GM23338 (cell line): ENCODE measurements around the gene RNF167. TPM values are rescaled to one million over a fixed set of nuclear protein-coding genes. Genes with fewer than 3 reads are reported as not detected.

Source experiments
- ATAC-seq: fragments of 200-7000 bp; cut with Tn5 transposase; 3 replicates; pipeline ENCODE4 v1.9.1; 2020
- DNase-seq: peaks from one replicate; pipeline ENCODE4 v3.0.0-alpha.2; 2015; ENCODE audit warnings: low spot score
- H2AFZ ChIP-seq: fragments of 200-600 bp; sonication (generic); 2 replicates; pipeline ENCODE4 v1.8.0; 2016; ENCODE audit warnings: antibody characterized with exemption, mild to moderate bottlenecking, moderate library complexity
- H3F3A ChIP-seq: fragments of 200-600 bp; sonication (generic); replicated peaks from 2 replicates; pipeline ENCODE4 v1.8.0; 2017; ENCODE audit warnings: antibody characterized with exemption, mixed run types, low read depth
- H3K27ac ChIP-seq: fragments of 200-600 bp; sonication (generic); 2 replicates; pipeline ENCODE4 v1.6.1; 2016; ENCODE audit warnings: low read depth
- H3K27me3 ChIP-seq: fragments of 200-600 bp; sonication (generic); 2 replicates; pipeline ENCODE4 v1.8.0; 2016; ENCODE audit warnings: mild to moderate bottlenecking, mixed run types, moderate library complexity; ENCODE audit not compliant: insufficient read depth
- H3K36me3 ChIP-seq: fragments of 200-600 bp; sonication (generic); 2 replicates; pipeline ENCODE4 v1.8.0; 2016; ENCODE audit warnings: mild to moderate bottlenecking; ENCODE audit not compliant: insufficient read depth
- H3K4me1 ChIP-seq: fragments of 200-600 bp; sonication (generic); 2 replicates; pipeline ENCODE4 v1.8.0; 2016; ENCODE audit warnings: mild to moderate bottlenecking, moderate library complexity; ENCODE audit not compliant: insufficient read depth
- H3K4me2 ChIP-seq: fragments of 200-600 bp; sonication (generic); 2 replicates; pipeline ENCODE4 v1.7.1; 2017; ENCODE audit warnings: mixed run types
- H3K4me3 ChIP-seq: fragments of 200-600 bp; sonication (generic); 2 replicates; pipeline ENCODE4 v1.6.1; 2016; ENCODE audit warnings: mixed run types
- H3K79me2 ChIP-seq: fragments of 200-600 bp; sonication (generic); replicated peaks from 2 replicates; pipeline ENCODE4 v1.8.0; 2017; ENCODE audit warnings: mild to moderate bottlenecking; ENCODE audit not compliant: insufficient read depth
- H3K9me2 ChIP-seq: fragments of 200-600 bp; sonication (generic); 2 replicates; pipeline ENCODE4 v1.8.0; 2017; ENCODE audit not compliant: insufficient read depth
- H4K20me1 ChIP-seq: fragments of 200-600 bp; sonication (generic); replicated peaks from 2 replicates; pipeline ENCODE4 v1.8.0; 2017; ENCODE audit warnings: mild to moderate bottlenecking; ENCODE audit not compliant: insufficient read depth
- H3K27ac Mint-ChIP-seq: 2 replicates; pipeline ENCODE4 v1.8.0; 2020; ENCODE audit warnings: inconsistent platforms, mild to moderate bottlenecking, moderate library complexity, mixed read lengths
- H3K27me3 Mint-ChIP-seq: 3 replicates; pipeline ENCODE4 v1.8.0; 2022; ENCODE audit warnings: low read depth, mild to moderate bottlenecking, moderate library complexity, mixed read lengths, inconsistent platforms; ENCODE audit not compliant: insufficient read depth, poor library complexity
- H3K36me3 Mint-ChIP-seq: 3 replicates; pipeline ENCODE4 v1.8.0; 2021; ENCODE audit warnings: low read depth, mild to moderate bottlenecking, inconsistent platforms, moderate library complexity, mixed read lengths
- H3K4me1 Mint-ChIP-seq: 3 replicates; pipeline ENCODE4 v1.8.0; 2020; ENCODE audit warnings: mild to moderate bottlenecking, inconsistent platforms, mixed read lengths
- H3K4me3 Mint-ChIP-seq: 3 replicates; pipeline ENCODE4 v1.8.0; 2021; ENCODE audit warnings: moderate library complexity, mild to moderate bottlenecking, inconsistent platforms, mixed read lengths
- H3K9me3 Mint-ChIP-seq: 3 replicates; pipeline ENCODE4 v1.8.0; 2020; ENCODE audit warnings: moderate library complexity, mild to moderate bottlenecking, inconsistent platforms, mixed read lengths
- ETS1 ChIP-seq: IDR thresholded peaks from 2 replicates; pipeline ENCODE4 v1.6.1; 2016; ENCODE audit warnings: antibody characterized with exemption
- EZH2 ChIP-seq: fragments of 200-600 bp; sonication (generic); IDR thresholded peaks from one replicate; pipeline ENCODE4 v1.8.0; 2017; ENCODE audit warnings: antibody characterized with exemption, mild to moderate bottlenecking, low read depth; ENCODE audit not compliant: unreplicated experiment
- EZH2phosphoT487 ChIP-seq: fragments of 200-600 bp; sonication (generic); IDR thresholded peaks from one replicate; pipeline ENCODE4 v1.8.1; 2018; ENCODE audit warnings: antibody characterized with exemption; ENCODE audit not compliant: unreplicated experiment
- JUNB ChIP-seq: IDR thresholded peaks from one replicate; pipeline ENCODE4 v1.6.1; 2016; ENCODE audit warnings: antibody characterized with exemption; ENCODE audit not compliant: unreplicated experiment
- NANOG ChIP-seq: IDR thresholded peaks from 2 replicates; pipeline ENCODE4 v1.6.1; 2016; ENCODE audit warnings: antibody characterized with exemption, borderline replicate concordance
- ZNF331 ChIP-seq: fragments of 250-450 bp; sonication (Bioruptor Pico); IDR thresholded peaks from 2 replicates; pipeline ENCODE4 v1.5.0; 2020; ENCODE audit warnings: low read depth, mild to moderate bottlenecking, moderate library complexity
- ZNF462 ChIP-seq: fragments of 250-450 bp; sonication (Bioruptor Pico); IDR thresholded peaks from 2 replicates; pipeline ENCODE4 v1.5.0; 2020; ENCODE audit warnings: mild to moderate bottlenecking, moderate library complexity
- polyA plus RNA-seq: library from polyadenylated mRNA; unstranded; fragments of >200 nt; fragmentation: Nextera tagmentation; extraction: Ambion mirVana; gene quantifications from 2 replicates; pipeline ENCODE4 v1.2.1, GENCODE V29; 2016
- total RNA-seq: library from RNA; depleted of rRNA; stranded (reverse); fragments of >200 nt; shearing (Covaris generic); gene quantifications from 2 replicates; pipeline ENCODE4 v1.2.3, GENCODE V29; 2014

The RNF167 gene
- total and polyA plus RNA-seq, 2 experiments from 2014 or later, result 61.2 to 84.4 TPM

- TF ChIP-seq ZNF462 (no peak), ETS1 (no peak), JUNB (no peak)
Observed at GRCh38 chr17:4951486-4951885, 11.4 kb downstream of the RNF167 start (continued).

- H3K36me3 Mint-ChIP-seq, result peaks cover 11% of the 10 kb centered on the region; the same call in 2 of the 3 replicates
- DNase-seq, result no peak
- H3K4me3 Mint-ChIP-seq, result no peak overlapping the region; the same call in 2 of the 3 replicates
- Histone ChIP-seq H3K27ac (no peak overlapping the region), H3K27me3 (no peaks in the 10 kb centered on the region), H3K9me2 (no peaks in the 10 kb centered on the region), H2AFZ (no peak overlapping the region), H3K36me3 (no peaks in the 10 kb centered on the region), H3K4me2 (no peak overlapping the region), H3K4me1 (peaks cover 18% of the 10 kb centered on the region), H4K20me1 (no peaks in the 10 kb centered on the region; the same call in 1 of the 2 replicates), H3K79me2 (no peaks in the 10 kb centered on the region), H3F3A (no peaks in the 10 kb centered on the region; the same call in 1 of the 2 replicates), H3K4me3 (no peak overlapping the region)
- peaks cover 4% of the 10 kb centered on the region; the same call in 1 of the 3 replicates for H3K9me3 Mint-ChIP-seq
- H3K27ac Mint-ChIP-seq, result no peak overlapping the region
- peaks cover 28% of the 10 kb centered on the region for H3K4me1 Mint-ChIP-seq
- TF ChIP-seq ETS1 (no peak), JUNB (no peak), EZH2phosphoT487 (no peak), NANOG (no peak), EZH2 (no peak), ZNF331 (CRISPR knock-in tag) (no peak)
- ATAC-seq, result no peak
- H3K27me3 Mint-ChIP-seq, result peaks cover 20% of the 10 kb centered on the region
Observed at GRCh38 chr17:4953451-4953961, 13.4 kb downstream of the RNF167 start.
